Right lobe of liver (tissue), 4 donors: ENCODE data around the gene TNFAIP3.

Experiments used
- CTCF ChIP-seq, 4 donors: fragments of 200-600 bp in 3 of 4; fragments of 450-650 bp in 1 of 4; IDR thresholded peaks; one replicate each; pipeline versions ENCODE4 v1.5.1 to v1.8.0; 2016 to 2022; ENCODE audit warnings: antibody characterized with exemption in 4 of 4, mild to moderate bottlenecking in 2 of 4
- POLR2A ChIP-seq: fragments of 450-650 bp; IDR thresholded peaks from one replicate; pipeline ENCODE4 v1.6.1; 2017; ENCODE audit warnings: antibody characterized with exemption, mild to moderate bottlenecking
- donor health status: DM: no; HTN: no; CAD: no.
- donor health status: DM: no; HTN: no; CAD: no.
- donor health status: DM: no; HTN: yes; CAD: no.

DNA sequence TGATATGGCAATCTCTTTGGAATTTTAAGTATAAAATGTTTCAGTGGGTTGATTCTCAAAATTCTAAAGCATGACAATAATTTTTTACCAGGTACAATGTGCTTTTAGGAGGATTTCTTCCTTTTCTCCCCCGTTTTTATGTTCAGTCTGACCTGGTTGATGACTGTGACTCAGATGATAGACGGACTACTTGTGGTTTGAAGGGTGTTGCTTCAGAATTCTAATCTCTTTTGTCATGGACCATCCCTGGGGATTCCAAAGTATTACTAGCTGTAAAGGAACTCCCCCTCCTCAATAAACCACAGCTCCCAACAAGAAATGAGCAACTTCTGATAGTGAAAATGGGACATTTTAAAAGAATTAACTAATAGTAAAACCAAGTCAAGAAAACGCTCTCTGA is 34.9 kb upstream of the TNFAIP3 start:
- no peak for TF ChIP-seq CTCF (IDR thresholded peaks at IDR 0.05)
- TF ChIP-seq POLR2A, result no peak
